ENCODE results near the gene NPPB. TPM values are rescaled to one million over a fixed set of nuclear protein-coding genes. Genes with fewer than 3 reads are reported as not detected.
A peak's percentile ranks its signal among the peaks of the same experiment; 100 is the strongest.

Gene NPPB
- total and polyA plus RNA-seq, 9 of the 15 experiments (the other 6 are each of a cell fraction or from before 2014, with no cell fraction given), result not detected

DNA sequence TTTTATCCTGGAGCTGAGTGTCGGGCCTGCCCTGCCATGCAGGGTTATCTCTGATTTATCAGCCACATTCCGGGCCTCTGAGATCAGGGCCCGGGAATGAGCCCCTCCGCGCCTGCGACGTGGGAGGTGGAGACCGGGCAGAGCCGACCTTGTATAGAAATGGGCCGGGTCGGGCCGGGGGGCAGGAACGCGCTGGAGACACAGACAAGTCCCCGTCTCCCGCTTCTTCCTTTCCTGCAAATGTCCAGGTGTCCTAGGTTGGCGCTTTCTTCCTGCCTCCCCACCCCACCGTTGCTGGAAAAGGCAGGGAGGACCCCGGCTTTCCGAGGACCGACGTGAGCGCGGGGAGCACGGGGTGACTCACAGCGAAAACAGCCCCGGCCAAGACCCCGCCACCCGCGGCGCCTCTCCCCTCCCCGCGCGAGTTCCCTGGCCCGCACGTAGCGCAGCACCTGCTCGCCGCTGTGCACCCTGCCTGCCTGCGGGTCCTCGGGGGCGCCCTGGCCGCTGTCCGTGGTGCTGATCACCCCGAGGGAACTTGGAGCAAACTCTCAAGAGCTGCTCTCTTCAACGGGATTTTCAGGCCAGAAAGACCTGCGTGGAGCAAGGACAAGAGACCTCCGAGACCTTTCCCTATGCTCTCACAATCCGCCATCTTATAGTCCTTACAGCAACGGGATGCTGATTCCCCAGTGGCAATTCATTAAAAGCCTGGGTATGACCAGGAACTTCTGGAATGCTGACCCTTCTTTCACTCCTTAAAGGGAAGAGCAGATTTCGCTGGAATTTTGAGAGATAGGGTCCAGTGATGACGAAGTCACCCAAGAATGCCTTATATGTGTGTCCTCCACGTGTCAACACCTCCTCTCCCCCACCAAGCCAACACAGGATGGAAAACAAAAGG is 475 bp upstream of the NPPB start (continued):
- TF ChIP-seq, protein P1, sequence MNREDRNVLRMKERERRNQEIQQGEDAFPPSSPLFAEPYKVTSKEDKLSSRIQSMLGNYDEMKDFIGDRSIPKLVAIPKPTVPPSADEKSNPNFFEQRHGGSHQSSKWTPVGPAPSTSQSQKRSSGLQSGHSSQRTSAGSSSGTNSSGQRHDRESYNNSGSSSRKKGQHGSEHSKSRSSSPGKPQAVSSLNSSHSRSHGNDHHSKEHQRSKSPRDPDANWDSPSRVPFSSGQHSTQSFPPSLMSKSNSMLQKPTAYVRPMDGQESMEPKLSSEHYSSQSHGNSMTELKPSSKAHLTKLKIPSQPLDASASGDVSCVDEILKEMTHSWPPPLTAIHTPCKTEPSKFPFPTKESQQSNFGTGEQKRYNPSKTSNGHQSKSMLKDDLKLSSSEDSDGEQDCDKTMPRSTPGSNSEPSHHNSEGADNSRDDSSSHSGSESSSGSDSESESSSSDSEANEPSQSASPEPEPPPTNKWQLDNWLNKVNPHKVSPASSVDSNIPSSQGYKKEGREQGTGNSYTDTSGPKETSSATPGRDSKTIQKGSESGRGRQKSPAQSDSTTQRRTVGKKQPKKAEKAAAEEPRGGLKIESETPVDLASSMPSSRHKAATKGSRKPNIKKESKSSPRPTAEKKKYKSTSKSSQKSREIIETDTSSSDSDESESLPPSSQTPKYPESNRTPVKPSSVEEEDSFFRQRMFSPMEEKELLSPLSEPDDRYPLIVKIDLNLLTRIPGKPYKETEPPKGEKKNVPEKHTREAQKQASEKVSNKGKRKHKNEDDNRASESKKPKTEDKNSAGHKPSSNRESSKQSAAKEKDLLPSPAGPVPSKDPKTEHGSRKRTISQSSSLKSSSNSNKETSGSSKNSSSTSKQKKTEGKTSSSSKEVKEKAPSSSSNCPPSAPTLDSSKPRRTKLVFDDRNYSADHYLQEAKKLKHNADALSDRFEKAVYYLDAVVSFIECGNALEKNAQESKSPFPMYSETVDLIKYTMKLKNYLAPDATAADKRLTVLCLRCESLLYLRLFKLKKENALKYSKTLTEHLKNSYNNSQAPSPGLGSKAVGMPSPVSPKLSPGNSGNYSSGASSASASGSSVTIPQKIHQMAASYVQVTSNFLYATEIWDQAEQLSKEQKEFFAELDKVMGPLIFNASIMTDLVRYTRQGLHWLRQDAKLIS (CRISPR knock-in tag; IDR thresholded peaks at IDR 0.05), result peak; percentile 99
- TF ChIP-seq DMBX1 (CRISPR knock-in tag; IDR thresholded peaks at IDR 0.05; ENCODE audit: borderline replicate concordance) (peak; percentile 89), TOE1 (IDR thresholded peaks at IDR 0.05; ENCODE audit: borderline replicate concordance) (no peak), TOE1 (CRISPR knock-in tag; IDR thresholded peaks at IDR 0.05; ENCODE audit: borderline replicate concordance, low read depth) (peak; percentile 89; the same call in 1 of the 2 replicates), L3MBTL2 (IDR thresholded peaks at IDR 0.05) (no peak), EP400 (IDR thresholded peaks at IDR 0.05) (no peak), ZNF175 (CRISPR knock-in tag; IDR thresholded peaks at IDR 0.05; ENCODE audit: low read depth) (no peak), E2F3 (CRISPR knock-in tag; IDR thresholded peaks at IDR 0.05) (no peak), BRCA1 (IDR thresholded peaks at IDR 0.05) (no peak), BRCA1 (CRISPR knock-in tag; IDR thresholded peaks at IDR 0.05) (no peak), ZNF23 (CRISPR knock-in tag; IDR thresholded peaks at IDR 0.05) (no peak), POLR2H (tag; IDR thresholded peaks at IDR 0.05; ENCODE audit: low read depth) (no peak), TEAD2 (tag; IDR thresholded peaks at IDR 0.05) (no peak), ZNF551 (CRISPR knock-in tag; IDR thresholded peaks at IDR 0.05) (no peak), DNMT1 (IDR thresholded peaks at IDR 0.05) (no peak)
- TF ChIP-seq, protein P2, sequence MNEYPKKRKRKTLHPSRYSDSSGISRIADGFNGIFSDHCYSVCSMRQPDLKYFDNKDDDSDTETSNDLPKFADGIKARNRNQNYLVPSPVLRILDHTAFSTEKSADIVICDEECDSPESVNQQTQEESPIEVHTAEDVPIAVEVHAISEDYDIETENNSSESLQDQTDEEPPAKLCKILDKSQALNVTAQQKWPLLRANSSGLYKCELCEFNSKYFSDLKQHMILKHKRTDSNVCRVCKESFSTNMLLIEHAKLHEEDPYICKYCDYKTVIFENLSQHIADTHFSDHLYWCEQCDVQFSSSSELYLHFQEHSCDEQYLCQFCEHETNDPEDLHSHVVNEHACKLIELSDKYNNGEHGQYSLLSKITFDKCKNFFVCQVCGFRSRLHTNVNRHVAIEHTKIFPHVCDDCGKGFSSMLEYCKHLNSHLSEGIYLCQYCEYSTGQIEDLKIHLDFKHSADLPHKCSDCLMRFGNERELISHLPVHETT (CRISPR knock-in tag; conservative IDR thresholded peaks at IDR 0.05 in 1 of 2, IDR thresholded peaks at IDR 0.05 in 1 of 2), result 0 out of 4 replicates have a peak, but pooled peaks of 1 of the 2 experiments have one; percentile 76
- TF ChIP-seq, protein P3, sequence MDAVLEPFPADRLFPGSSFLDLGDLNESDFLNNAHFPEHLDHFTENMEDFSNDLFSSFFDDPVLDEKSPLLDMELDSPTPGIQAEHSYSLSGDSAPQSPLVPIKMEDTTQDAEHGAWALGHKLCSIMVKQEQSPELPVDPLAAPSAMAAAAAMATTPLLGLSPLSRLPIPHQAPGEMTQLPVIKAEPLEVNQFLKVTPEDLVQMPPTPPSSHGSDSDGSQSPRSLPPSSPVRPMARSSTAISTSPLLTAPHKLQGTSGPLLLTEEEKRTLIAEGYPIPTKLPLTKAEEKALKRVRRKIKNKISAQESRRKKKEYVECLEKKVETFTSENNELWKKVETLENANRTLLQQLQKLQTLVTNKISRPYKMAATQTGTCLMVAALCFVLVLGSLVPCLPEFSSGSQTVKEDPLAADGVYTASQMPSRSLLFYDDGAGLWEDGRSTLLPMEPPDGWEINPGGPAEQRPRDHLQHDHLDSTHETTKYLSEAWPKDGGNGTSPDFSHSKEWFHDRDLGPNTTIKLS (IDR thresholded peaks at IDR 0.05; ENCODE audit: borderline replicate concordance, low read depth), result no peak

All from K562 (cell line).